ENCODE data around the gene NXF2.

The NXF2 gene

DNA sequence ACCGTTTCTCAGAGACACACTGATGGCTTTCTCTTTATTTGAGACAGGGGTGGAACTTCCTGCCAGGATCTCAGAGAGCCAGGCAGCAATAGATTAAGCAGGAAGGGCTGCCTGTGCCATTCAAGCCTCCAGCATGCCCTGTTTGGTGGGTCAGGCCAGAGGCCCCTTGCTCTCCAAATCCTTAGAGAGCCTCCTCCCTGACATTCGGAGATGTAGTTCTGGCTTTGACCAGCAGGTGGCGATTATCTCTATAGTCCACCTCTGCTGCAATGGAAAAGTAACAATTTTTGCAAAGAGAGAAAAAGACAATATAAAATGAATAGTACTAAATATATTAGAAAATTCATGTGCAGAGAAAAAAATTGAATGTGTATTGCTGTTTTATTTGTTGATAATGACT, 98.9 kb downstream of the NXF2 start:
- H3K27ac ChIP-seq (ENCODE audit: low read depth in 2 of 2, low read length in 2 of 2), result no peak overlapping the region
- H3K9me3 ChIP-seq (ENCODE audit: control insufficient read depth in 2 of 2, low read length in 2 of 2), result no peaks in the 10 kb centered on the region
- no peak overlapping the region for H3K4me3 ChIP-seq (ENCODE audit: low read length in 2 of 2)
- no peaks in the 10 kb centered on the region for H3K4me1 ChIP-seq (ENCODE audit: control insufficient read depth in 2 of 2, insufficient read depth in 2 of 2, low read length in 2 of 2)
- H3K9ac ChIP-seq (ENCODE audit: low read depth in 1 of 2, low read length in 2 of 2), result no peak overlapping the region
- H3K36me3 ChIP-seq (ENCODE audit: control insufficient read depth in 2 of 2, insufficient read depth in 2 of 2, low read length in 2 of 2), result no peaks in the 10 kb centered on the region
- H3K27me3 ChIP-seq (ENCODE audit: control insufficient read depth in 2 of 2, insufficient read depth in 2 of 2, low read length in 2 of 2), result peaks cover 3 to 4% of the 10 kb centered on the region in 2 donors
